Measurements from ENCODE around the gene FAM3D.

FAM3D gene

DNA sequence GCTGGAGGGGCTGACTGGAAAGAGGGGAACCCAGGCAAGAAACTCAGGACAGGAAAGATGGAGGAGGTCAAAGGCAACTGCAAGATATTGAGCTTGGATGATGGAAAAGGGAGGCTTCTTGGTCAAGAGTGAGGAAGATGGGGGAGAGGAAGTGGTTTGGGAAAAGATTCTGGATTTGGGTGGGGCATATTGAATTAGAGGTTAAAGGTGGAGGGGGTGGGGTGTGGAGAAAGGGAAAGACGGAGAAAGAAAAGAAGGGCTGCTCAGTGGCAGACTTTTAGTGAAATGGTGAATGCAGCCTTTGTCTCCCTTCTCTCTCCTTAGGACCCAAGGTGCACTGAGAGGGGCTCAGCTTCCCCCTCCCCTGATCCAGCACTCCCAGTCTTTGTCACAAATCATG, 655 bp upstream of the FAM3D start:
- Histone ChIP-seq H4K20me1 (ENCODE audit: control insufficient read depth, insufficient read depth, low read depth, low read length) (no peaks in the 10 kb centered on the region), H3K9me3 (ENCODE audit: control insufficient read depth, insufficient read depth, low read length) (no peaks in the 10 kb centered on the region), H3K27ac (ENCODE audit: low read depth, low read length) (no peak overlapping the region), H3F3A (ENCODE audit: control insufficient read depth, insufficient read depth) (no peaks in the 10 kb centered on the region), H3K4me3 (ENCODE audit: low read length) (no peak overlapping the region), H3K4me1 (ENCODE audit: control insufficient read depth, low read length) (no peaks in the 10 kb centered on the region), H3K36me3 (ENCODE audit: control insufficient read depth, low read length) (no peaks in the 10 kb centered on the region), H3K79me2 (ENCODE audit: control insufficient read depth, low read length) (no peaks in the 10 kb centered on the region), H3K27me3 (ENCODE audit: control insufficient read depth, low read length) (0 out of 2 replicates have a peak, but pooled peaks cover 2% of the 10 kb centered on the region), H3K9me2 (replicated peaks; ENCODE audit: control insufficient read depth, low read length) (no peaks in the 10 kb centered on the region), H3K4me2 (ENCODE audit: low read length) (no peak overlapping the region)
- TF ChIP-seq EZH2phosphoT487 (IDR thresholded peaks at IDR 0.05; ENCODE audit: borderline replicate concordance, low read length) = no peak
- TF ChIP-seq, protein P1, sequence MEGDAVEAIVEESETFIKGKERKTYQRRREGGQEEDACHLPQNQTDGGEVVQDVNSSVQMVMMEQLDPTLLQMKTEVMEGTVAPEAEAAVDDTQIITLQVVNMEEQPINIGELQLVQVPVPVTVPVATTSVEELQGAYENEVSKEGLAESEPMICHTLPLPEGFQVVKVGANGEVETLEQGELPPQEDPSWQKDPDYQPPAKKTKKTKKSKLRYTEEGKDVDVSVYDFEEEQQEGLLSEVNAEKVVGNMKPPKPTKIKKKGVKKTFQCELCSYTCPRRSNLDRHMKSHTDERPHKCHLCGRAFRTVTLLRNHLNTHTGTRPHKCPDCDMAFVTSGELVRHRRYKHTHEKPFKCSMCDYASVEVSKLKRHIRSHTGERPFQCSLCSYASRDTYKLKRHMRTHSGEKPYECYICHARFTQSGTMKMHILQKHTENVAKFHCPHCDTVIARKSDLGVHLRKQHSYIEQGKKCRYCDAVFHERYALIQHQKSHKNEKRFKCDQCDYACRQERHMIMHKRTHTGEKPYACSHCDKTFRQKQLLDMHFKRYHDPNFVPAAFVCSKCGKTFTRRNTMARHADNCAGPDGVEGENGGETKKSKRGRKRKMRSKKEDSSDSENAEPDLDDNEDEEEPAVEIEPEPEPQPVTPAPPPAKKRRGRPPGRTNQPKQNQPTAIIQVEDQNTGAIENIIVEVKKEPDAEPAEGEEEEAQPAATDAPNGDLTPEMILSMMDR (IDR thresholded peaks at IDR 0.05; ENCODE audit: low read depth, low read length, poor library complexity, severe bottlenecking) = no peak

DNA sequence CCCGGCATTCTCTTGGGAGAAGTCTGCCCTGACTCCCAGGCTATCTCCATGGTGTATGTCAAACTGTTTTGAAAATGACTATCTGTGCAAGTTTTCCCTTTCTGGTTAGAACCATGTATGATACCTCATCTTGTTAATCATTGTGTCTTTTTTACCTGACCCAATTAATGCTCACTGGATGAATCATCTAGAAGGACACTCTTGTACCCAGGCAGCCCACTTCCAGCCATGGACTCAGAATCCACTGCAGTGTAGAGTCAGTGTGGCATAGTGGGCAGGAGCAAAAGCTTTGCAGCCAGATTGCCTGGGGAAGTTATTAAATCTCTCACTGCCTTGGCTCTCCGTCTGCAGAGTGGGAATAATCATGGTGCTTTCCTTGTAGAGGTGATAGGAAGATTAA, 1.2 kb downstream of the FAM3D start:
- Histone ChIP-seq H3K9me2 (replicated peaks; ENCODE audit: control insufficient read depth, low read length) (no peaks in the 10 kb centered on the region), H3K79me2 (ENCODE audit: control insufficient read depth, low read length) (no peaks in the 10 kb centered on the region), H3K27me3 (ENCODE audit: control insufficient read depth, low read length) (0 out of 2 replicates have a peak, but pooled peaks cover under 1% of the 10 kb centered on the region), H3K27ac (ENCODE audit: low read depth, low read length) (no peak overlapping the region), H3K4me1 (ENCODE audit: control insufficient read depth, low read length) (no peaks in the 10 kb centered on the region), H3K4me3 (ENCODE audit: low read length) (no peak overlapping the region), H3K4me2 (ENCODE audit: low read length) (no peak overlapping the region), H4K20me1 (ENCODE audit: control insufficient read depth, insufficient read depth, low read depth, low read length) (no peaks in the 10 kb centered on the region), H3K9me3 (ENCODE audit: control insufficient read depth, insufficient read depth, low read length) (no peaks in the 10 kb centered on the region), H3K36me3 (ENCODE audit: control insufficient read depth, low read length) (no peaks in the 10 kb centered on the region), H3F3A (ENCODE audit: control insufficient read depth, insufficient read depth) (no peaks in the 10 kb centered on the region)
- no peak for TF ChIP-seq EZH2phosphoT487 (IDR thresholded peaks at IDR 0.05; ENCODE audit: borderline replicate concordance, low read length)
- TF ChIP-seq, protein P1 (IDR thresholded peaks at IDR 0.05; ENCODE audit: low read depth, low read length, poor library complexity, severe bottlenecking) = no peak

DNA sequence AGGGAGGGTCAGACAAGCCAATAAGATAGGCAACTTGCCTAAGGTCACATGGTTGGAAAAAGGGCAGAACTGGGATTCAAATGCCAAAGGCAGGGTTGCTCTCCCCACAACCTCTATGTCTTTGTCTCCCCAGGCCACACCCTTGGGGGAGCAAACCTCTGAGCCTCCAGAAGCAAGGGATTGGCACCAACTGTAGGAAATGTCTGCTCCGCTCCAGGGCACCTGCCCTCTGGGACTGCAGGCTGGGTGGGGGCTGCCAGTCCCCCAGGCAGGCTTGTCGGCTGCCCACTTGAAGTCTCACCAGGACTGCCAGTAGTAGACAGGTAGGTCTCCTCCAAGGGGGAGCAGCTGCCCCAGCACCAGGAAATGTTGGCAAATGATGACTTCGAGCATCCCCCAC, 2.0 kb downstream of the FAM3D start:
- no peaks in the 10 kb centered on the region for H4K20me1 ChIP-seq (ENCODE audit: control insufficient read depth, insufficient read depth, low read depth, low read length)
- H3K4me2 ChIP-seq (ENCODE audit: low read length) = no peak overlapping the region
- no peaks in the 10 kb centered on the region for H3F3A ChIP-seq (ENCODE audit: control insufficient read depth, insufficient read depth)
- H3K9me3 ChIP-seq (ENCODE audit: control insufficient read depth, insufficient read depth, low read length) = no peaks in the 10 kb centered on the region
- H3K4me3 ChIP-seq (ENCODE audit: low read length) = no peak overlapping the region
- H3K27ac ChIP-seq (ENCODE audit: low read depth, low read length) = no peak overlapping the region
- no peaks in the 10 kb centered on the region for H3K79me2 ChIP-seq (ENCODE audit: control insufficient read depth, low read length)
- H3K4me1 ChIP-seq (ENCODE audit: control insufficient read depth, low read length) = no peaks in the 10 kb centered on the region
- no peaks in the 10 kb centered on the region for H3K27me3 ChIP-seq (ENCODE audit: control insufficient read depth, low read length)
- no peaks in the 10 kb centered on the region for H3K9me2 ChIP-seq (replicated peaks; ENCODE audit: control insufficient read depth, low read length)
- TF ChIP-seq EZH2phosphoT487 (IDR thresholded peaks at IDR 0.05; ENCODE audit: borderline replicate concordance, low read length) = no peak
- TF ChIP-seq, protein P1 (IDR thresholded peaks at IDR 0.05; ENCODE audit: low read depth, low read length, poor library complexity, severe bottlenecking) = no peak
- no peaks in the 10 kb centered on the region for H3K36me3 ChIP-seq (ENCODE audit: control insufficient read depth, low read length)

Measured in DOHH2 (cell line).